SHP77 (cell line): ENCODE data around the gene ELAVL2.

Source experiments
- DNase-seq, 2 experiments: peaks; one replicate each; lab custom pipeline; 2025; lab: John Stamatoyannopoulos, UW

Gene ELAVL2

GRCh38 chr9:23826120-23826629, at the start of gene ELAVL2:
Gene ELAVL2, minus strand, starts transcription at chr9:23826240. Its CDS starts 64,006 bp downstream, at chr9:23762234.
- peak; percentile 93 to 95 for DNase-seq

GRCh38 chr9:23858234-23858633, 32.2 kb upstream of the ELAVL2 start:
- no peak for DNase-seq

- DNase-seq = no peak
Observed at GRCh38 chr9:23855873-23856604, 30.0 kb upstream of the ELAVL2 start.

GRCh38 chr9:23850690-23851629, 24.9 kb upstream of the ELAVL2 start:
- DNase-seq = peak in 1 of 2 experiments; percentile 62

- peak in 1 of 2 experiments; percentile 43 for DNase-seq
Observed at GRCh38 chr9:23850242-23850689, 24.2 kb upstream of the ELAVL2 start.

- no peak for DNase-seq
Observed at GRCh38 chr9:23849379-23850035, 23.5 kb upstream of the ELAVL2 start.

GRCh38 chr9:23842565-23843129, 16.6 kb upstream of the ELAVL2 start:
- no peak for DNase-seq

- no peak for DNase-seq
Observed at GRCh38 chr9:23841304-23841703, 15.3 kb upstream of the ELAVL2 start.

GRCh38 chr9:23837038-23837437, 11.0 kb upstream of the ELAVL2 start:
- no peak for DNase-seq

GRCh38 chr9:23830929-23831730, 5.1 kb upstream of the ELAVL2 start:
- DNase-seq = peak in 1 of 2 experiments; percentile 44

GRCh38 chr9:23830476-23830805, 4.4 kb upstream of the ELAVL2 start:
- no peak for DNase-seq

- DNase-seq = no peak
Observed at GRCh38 chr9:23829580-23830475, 3.8 kb upstream of the ELAVL2 start.

GRCh38 chr9:23825700-23826099, 340 bp downstream of the ELAVL2 start:
- DNase-seq = no peak

GRCh38 chr9:23824830-23825591, 1.0 kb downstream of the ELAVL2 start:
- no peak for DNase-seq

- DNase-seq = peak; percentile 27 to 43
Observed at GRCh38 chr9:23823986-23824829, 1.8 kb downstream of the ELAVL2 start.

GRCh38 chr9:23823269-23823668, 2.8 kb downstream of the ELAVL2 start:
- DNase-seq = no peak

- DNase-seq = peak; percentile 41 to 45
Observed at GRCh38 chr9:23822261-23823169, 3.5 kb downstream of the ELAVL2 start.
